H9 (cell line): ENCODE data around the gene SERPINA10. TPM values are rescaled to one million over a fixed set of nuclear protein-coding genes. Genes with fewer than 3 reads are reported as not detected.

Experiments used
- DNase-seq: peaks from one replicate; pipeline ENCODE4 v3.0.0-alpha.2; 2017
- H2AFZ ChIP-seq: one replicate; pipeline ENCODE4 v1.6.1; 2013; ENCODE audit warnings: mild to moderate bottlenecking, low read length, control low read depth, moderate library complexity
- H2AK5ac ChIP-seq: 2 replicates; pipeline ENCODE4 v1.6.1; 2013; ENCODE audit warnings: low read length, control low read depth, mixed read lengths; ENCODE audit not compliant: insufficient read length
- H2BK120ac ChIP-seq: one replicate; pipeline ENCODE4 v1.6.1; 2013; ENCODE audit warnings: low read depth, mild to moderate bottlenecking, low read length, control low read depth, inconsistent platforms; ENCODE audit not compliant: poor library complexity, severe bottlenecking
- H2BK12ac ChIP-seq: 2 replicates; pipeline ENCODE4 v1.6.1; 2013; ENCODE audit warnings: low read length, control low read depth, mixed read lengths, low read depth; ENCODE audit not compliant: insufficient read length
- H2BK15ac ChIP-seq: 2 replicates; pipeline ENCODE4 v1.6.1; 2013; ENCODE audit warnings: low read depth, low read length, control low read depth
- H2BK20ac ChIP-seq: one replicate; pipeline ENCODE4 v1.6.1; 2013; ENCODE audit warnings: low read depth, mild to moderate bottlenecking, low read length, control low read depth, inconsistent platforms; ENCODE audit not compliant: poor library complexity, severe bottlenecking
- H2BK5ac ChIP-seq: 2 replicates; pipeline ENCODE4 v1.6.1; 2013; ENCODE audit warnings: low read length, control low read depth, mixed read lengths; ENCODE audit not compliant: insufficient read length
- H3K14ac ChIP-seq: 2 replicates; pipeline ENCODE4 v1.6.1; 2013; ENCODE audit warnings: low read length, control low read depth; ENCODE audit not compliant: insufficient read depth
- H3K18ac ChIP-seq: 2 replicates; pipeline ENCODE4 v1.6.1; 2013; ENCODE audit warnings: low read depth, mild to moderate bottlenecking, mixed read lengths, low read length, control low read depth; ENCODE audit not compliant: insufficient read length
- H3K23ac ChIP-seq: 2 replicates; pipeline ENCODE4 v1.6.1; 2013; ENCODE audit warnings: low read length, control low read depth, mixed read lengths, low read depth; ENCODE audit not compliant: insufficient read length
- H3K23me2 ChIP-seq: 2 replicates; pipeline ENCODE4 v1.6.1; 2013; ENCODE audit warnings: low read depth, mild to moderate bottlenecking, mixed read lengths, low read length, control low read depth; ENCODE audit not compliant: insufficient read length, poor library complexity, severe bottlenecking
- H3K27ac ChIP-seq: 2 replicates; pipeline ENCODE4 v1.5.1; 2013; ENCODE audit warnings: low read length, control low read depth, mixed read lengths, low read depth; ENCODE audit not compliant: insufficient read length
- H3K27me3 ChIP-seq: 2 replicates; pipeline ENCODE4 v1.6.1; 2013; ENCODE audit warnings: low read length, control low read depth, inconsistent platforms; ENCODE audit not compliant: insufficient read depth
- H3K4ac ChIP-seq: 2 replicates; pipeline ENCODE4 v1.6.1; 2013; ENCODE audit warnings: low read depth, mild to moderate bottlenecking, control low read depth, inconsistent platforms, low read length, moderate library complexity
- H3K4me1 ChIP-seq: 2 replicates; pipeline ENCODE4 v1.6.1; 2013; ENCODE audit warnings: low read length, control low read depth, inconsistent platforms; ENCODE audit not compliant: insufficient read depth
- H3K4me2 ChIP-seq: 2 replicates; pipeline ENCODE4 v1.6.1; 2013; ENCODE audit warnings: low read length, control low read depth, mixed read lengths; ENCODE audit not compliant: insufficient read length, insufficient read depth
- H3K56ac ChIP-seq: 2 replicates; pipeline ENCODE4 v1.6.1; 2013; ENCODE audit warnings: low read depth, mild to moderate bottlenecking, mixed read lengths, low read length, control low read depth; ENCODE audit not compliant: insufficient read length
- H3K79me1 ChIP-seq: 2 replicates; pipeline ENCODE4 v1.6.1; 2013; ENCODE audit warnings: low read depth, mild to moderate bottlenecking, moderate library complexity, low read length, control low read depth, inconsistent platforms; ENCODE audit not compliant: insufficient read depth, poor library complexity, severe bottlenecking
- H3K79me2 ChIP-seq: 2 replicates; pipeline ENCODE4 v1.6.1; 2013; ENCODE audit warnings: low read length, control low read depth, inconsistent platforms; ENCODE audit not compliant: insufficient read depth
- H3K9ac ChIP-seq: 2 replicates; pipeline ENCODE4 v1.6.1; 2013; ENCODE audit warnings: low read length, control low read depth, mixed read lengths; ENCODE audit not compliant: insufficient read length; ENCODE audit errors: extremely low read depth
- H3K9me3 ChIP-seq: one replicate; pipeline ENCODE4 v1.6.1; 2013; ENCODE audit warnings: low read depth, low read length, inconsistent platforms; ENCODE audit not compliant: control insufficient read depth
- H3T11ph ChIP-seq: one replicate; pipeline ENCODE4 v1.6.1; 2013; ENCODE audit warnings: mild to moderate bottlenecking, low read length, control low read depth, inconsistent platforms
- H4K20me1 ChIP-seq: one replicate; pipeline ENCODE4 v1.6.1; 2013; ENCODE audit not compliant: control insufficient read depth, insufficient read length, insufficient read depth
- H4K5ac ChIP-seq: 2 replicates; pipeline ENCODE4 v1.6.1; 2013; ENCODE audit warnings: low read depth, mild to moderate bottlenecking, mixed read lengths, low read length, control low read depth; ENCODE audit not compliant: insufficient read length
- H4K8ac ChIP-seq: replicated peaks from 2 replicates; pipeline ENCODE4 v1.6.1; 2013; ENCODE audit warnings: low read length, control low read depth, mixed read lengths, low read depth; ENCODE audit not compliant: insufficient read length
- H4K91ac ChIP-seq: 2 replicates; pipeline ENCODE4 v1.6.1; 2013; ENCODE audit warnings: low read depth, mild to moderate bottlenecking, moderate library complexity, mixed read lengths, low read length, control low read depth; ENCODE audit not compliant: insufficient read length
- H3K27ac Mint-ChIP-seq, 3 experiments: 2 replicates in 2 of 3; 3 replicates in 1 of 3; pipeline ENCODE4 v1.8.0; 2020 to 2021; ENCODE audit warnings: mixed read lengths in 3 of 3, mild to moderate bottlenecking in 1 of 3, moderate library complexity in 1 of 3
- H3K27me3 Mint-ChIP-seq: 2 replicates; pipeline ENCODE4 v1.8.0; 2021; ENCODE audit warnings: low read depth, mild to moderate bottlenecking, moderate library complexity, mixed read lengths
- H3K36me3 Mint-ChIP-seq, 3 experiments: 2 replicates in 2 of 3; 3 replicates in 1 of 3; pipeline ENCODE4 v1.8.0; 2020 to 2021; ENCODE audit warnings: low read depth in 3 of 3, mixed read lengths in 3 of 3; ENCODE audit not compliant: insufficient read depth in 1 of 3
- H3K4me1 Mint-ChIP-seq, 2 experiments: 2 replicates each; pipeline ENCODE4 v1.8.0; 2020; ENCODE audit warnings: mixed read lengths in 2 of 2
- H3K4me3 Mint-ChIP-seq, 2 experiments: 2 replicates in 1 of 2; 3 replicates in 1 of 2; pipeline ENCODE4 v1.8.0; 2020 to 2021; ENCODE audit warnings: mild to moderate bottlenecking in 2 of 2, mixed read lengths in 2 of 2, moderate library complexity in 1 of 2
- H3K9me3 Mint-ChIP-seq, 2 experiments: 2 replicates in 1 of 2; 3 replicates in 1 of 2; pipeline ENCODE4 v1.8.0; 2020; ENCODE audit warnings: mild to moderate bottlenecking in 2 of 2, mixed read lengths in 2 of 2, moderate library complexity in 1 of 2
- CTCF ChIP-seq: fragments of 200-600 bp; sonication (generic); conservative IDR thresholded peaks from 3 replicates; pipeline ENCODE4 v1.8.0; 2021; ENCODE audit warnings: antibody characterized with exemption, mild to moderate bottlenecking
- WGBS: extraction: QIAGEN DNeasy Blood & Tissue Kit; methylation state at CpG from one replicate; pipeline ENCODE4 v1.1.7; 2013; ENCODE audit warnings: missing lambda C conversion rate, low lambda C conversion rate, mixed read lengths; ENCODE audit not compliant: insufficient read length; ENCODE audit errors: extremely low coverage; 5-methylcytosine and 5-hydroxymethylcytosine counted together
- total RNA-seq: library from RNA; stranded (reverse); gene quantifications from 2 replicates; pipeline ENCODE4 v1.2.1, GENCODE V29; 2021

SERPINA10 gene
- total RNA-seq, 1 experiment from 2014 or later: not detected

- H2BK15ac ChIP-seq: no peak overlapping the region
- H2BK20ac ChIP-seq: no peak overlapping the region
- H3K79me2 ChIP-seq: no peaks in the 10 kb centered on the region
- Mint-ChIP-seq H3K4me1 (no peaks in the 10 kb centered on the region), H3K9me3 (no peaks in the 10 kb centered on the region; a peak in 1 of 5 replicates), H3K27ac (no peak overlapping the region), H3K27me3 (peaks cover 12% of the 10 kb centered on the region), H3K36me3 (no peaks in the 10 kb centered on the region), H3K4me3 (no peak overlapping the region)
- no peak overlapping the region for H2AFZ ChIP-seq
- no peak overlapping the region for H2AK5ac ChIP-seq
- no peak for DNase-seq
- no peak overlapping the region for H2BK5ac ChIP-seq
- no peaks in the 10 kb centered on the region for H3K9me3 ChIP-seq
- H3K18ac ChIP-seq: no peak overlapping the region
- H4K8ac ChIP-seq: no peak overlapping the region
- H3K56ac ChIP-seq: no peak overlapping the region
- no peaks in the 10 kb centered on the region for H3K27me3 ChIP-seq
- H2BK120ac ChIP-seq: no peak overlapping the region
- H3K23ac ChIP-seq: no peak overlapping the region
- H3K79me1 ChIP-seq: no peaks in the 10 kb centered on the region
- no peak overlapping the region for H3K9ac ChIP-seq
- H3K23me2 ChIP-seq: no peaks in the 10 kb centered on the region
- no peak overlapping the region for H4K91ac ChIP-seq
- no peaks in the 10 kb centered on the region for H3K4me1 ChIP-seq
- H4K5ac ChIP-seq: no peak overlapping the region
- H3K14ac ChIP-seq: no peak overlapping the region
- H3K27ac ChIP-seq: no peak overlapping the region
- H3T11ph ChIP-seq: no peak overlapping the region
- H3K4ac ChIP-seq: no peak overlapping the region
- no peaks in the 10 kb centered on the region for H4K20me1 ChIP-seq
- H3K4me2 ChIP-seq: no peak overlapping the region
- no CpG with 5 or more reads among the region's 6 CpGs for WGBS
- H2BK12ac ChIP-seq: no peak overlapping the region
- no peak for TF ChIP-seq CTCF
Measured at GRCh38 chr14:94337274-94337673, 44.2 kb upstream of the SERPINA10 start.
